ENCODE measurements around the gene RHOJ.

DNA sequence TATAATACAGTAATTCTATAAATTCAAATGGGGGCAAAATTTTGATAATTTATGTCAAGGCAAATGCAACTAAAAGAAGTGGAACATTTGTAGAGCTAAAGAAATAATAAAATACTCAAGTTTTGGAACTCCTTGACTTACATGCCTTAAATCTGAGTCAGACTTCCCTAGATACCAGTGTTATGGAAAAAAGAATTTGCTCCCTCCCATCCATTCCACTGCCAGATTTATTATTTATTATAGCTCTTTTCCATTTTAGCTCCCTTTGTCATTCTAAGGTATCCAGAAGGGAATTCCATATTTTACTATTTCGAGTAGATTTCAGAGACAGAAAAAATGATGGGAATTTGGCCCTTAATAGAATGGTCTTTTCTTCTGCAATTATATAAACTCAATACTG lies 44.0 kb downstream of the RHOJ start:
- no peak for TF ChIP-seq POLR2A (IDR thresholded peaks at IDR 0.05)
- no peak for TF ChIP-seq CTCF (IDR thresholded peaks at IDR 0.05)
